Fibroblast of upper back skin (primary cell): ENCODE results near the gene WDR17.
"Not testable (repeated sequence)": the region's sequence is repeated elsewhere in the genome, so short reads cannot be mapped to it uniquely, and the experiment has no call there.

ENCODE experiments used
- DNase-seq: peaks from one replicate; pipeline ENCODE4 v3.0.0-alpha.2; 2013

The WDR17 gene

DNA sequence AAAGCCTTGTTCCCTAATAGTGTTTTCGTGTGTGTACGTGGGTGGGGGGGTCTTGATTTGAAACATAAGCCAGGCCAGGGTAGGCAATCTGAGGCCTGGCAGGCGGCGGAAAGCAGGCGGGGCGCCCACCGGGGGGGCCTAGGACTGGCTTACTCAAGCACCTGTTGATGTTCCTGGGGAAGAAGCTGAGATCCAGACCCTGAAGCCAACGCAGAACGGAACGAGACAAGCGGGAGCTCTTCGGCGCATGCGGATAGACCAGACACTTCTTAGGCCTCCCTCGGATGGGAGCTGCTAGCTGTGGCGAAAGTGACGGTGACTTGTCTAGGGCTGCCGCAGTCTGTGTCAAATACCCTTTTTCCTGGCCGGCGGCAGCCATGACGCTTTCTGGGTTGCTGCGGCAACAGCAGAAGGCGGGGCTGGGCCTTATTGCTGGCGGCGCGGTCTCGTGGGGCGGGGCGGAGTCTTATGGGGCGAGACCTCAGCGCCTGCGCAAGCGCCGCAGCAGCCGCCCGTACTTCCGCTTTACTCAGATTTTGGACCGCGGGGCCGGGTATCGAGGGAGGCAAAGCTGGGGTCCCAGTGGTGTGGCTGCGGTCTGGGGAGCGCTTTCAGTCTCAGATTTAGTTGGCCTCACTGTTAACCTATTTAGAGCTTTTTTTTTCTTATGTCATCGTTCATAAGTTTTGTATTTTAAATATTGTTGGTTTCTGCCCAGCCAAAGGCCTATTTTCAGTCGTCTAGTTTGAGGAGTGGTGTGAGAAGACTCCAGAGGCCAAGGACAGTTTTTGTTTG lies 129.7 kb downstream of the WDR17 start, which contains the start of gene SPATA4:
SPATA4 (minus strand) TSS at position 402 of the 795 bp plus-strand sequence; CDS start at position 379, 23 bp downstream.
- DNase-seq = peak; percentile 91

DNA sequence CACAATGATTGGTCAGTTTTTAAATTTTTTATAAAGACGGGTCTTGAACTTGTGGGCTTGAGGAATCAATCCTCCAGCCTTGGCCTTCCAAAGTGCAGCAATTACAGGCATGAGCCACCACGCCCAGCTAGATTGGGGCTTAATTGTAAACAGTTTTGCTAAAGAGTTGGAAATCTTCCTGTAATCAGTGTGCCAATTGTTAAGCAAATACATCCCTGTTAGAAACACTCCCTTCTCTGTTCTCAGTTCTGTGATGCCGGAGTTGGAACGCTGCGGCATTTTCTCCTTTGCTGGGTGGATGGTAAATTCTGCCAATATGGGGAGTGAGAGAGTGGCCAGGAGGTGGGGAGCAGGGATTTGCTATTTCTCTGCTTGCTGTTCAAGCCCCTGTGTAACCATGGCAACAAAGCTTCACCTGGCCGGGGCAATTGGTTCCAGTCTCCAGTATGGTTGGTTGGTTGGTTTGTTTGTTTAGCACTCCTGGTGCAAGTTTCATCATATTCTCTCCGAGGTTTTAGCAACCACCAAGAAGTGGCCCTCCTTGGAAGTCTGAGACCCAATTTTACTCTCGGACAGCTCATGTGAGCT lies 132.8 kb downstream of the WDR17 start:
- no peak for DNase-seq

DNA sequence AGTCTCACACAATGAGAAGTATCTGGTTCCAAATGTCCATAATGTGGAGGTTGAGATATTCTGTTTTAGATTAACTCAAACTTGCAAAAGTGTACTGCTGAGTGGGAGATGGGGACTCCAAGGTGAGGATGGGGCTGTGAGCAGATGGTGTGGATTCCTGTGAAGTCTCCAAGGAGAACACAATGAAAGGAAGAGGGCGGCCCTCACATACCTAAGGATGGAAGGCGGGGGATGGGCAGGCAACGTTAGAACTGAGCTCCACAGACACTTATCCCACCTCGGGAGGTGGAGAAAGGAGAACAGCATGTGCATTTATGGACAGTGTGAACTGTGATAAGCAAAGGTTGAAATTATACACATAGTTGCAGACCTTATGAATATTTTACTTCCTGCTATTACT lies 139.7 kb downstream of the WDR17 start:
- no peak for DNase-seq

GRCh38 chr4:176207839-176208238 lies 142.2 kb downstream of the WDR17 start:
- no peak for DNase-seq

DNA sequence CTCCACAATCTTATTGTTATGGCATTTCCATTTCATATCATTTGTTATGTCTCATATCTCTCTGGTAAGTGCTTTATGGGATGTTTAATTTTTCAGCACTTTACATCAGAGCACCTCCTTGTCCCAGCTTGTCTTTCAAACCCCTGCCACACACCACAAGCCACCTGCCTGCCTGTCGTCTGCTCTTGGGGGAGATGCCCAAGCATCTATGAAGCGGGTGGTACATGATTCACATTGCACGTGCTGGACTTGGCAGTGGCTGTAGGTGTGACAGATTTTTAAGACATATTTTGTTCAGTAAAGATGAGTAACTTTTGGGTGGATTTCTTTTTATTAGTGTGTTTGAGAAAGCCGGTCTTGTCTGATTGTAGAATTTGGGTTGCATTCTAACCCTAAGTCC lies 143.9 kb downstream of the WDR17 start:
- DNase-seq = no peak

DNA sequence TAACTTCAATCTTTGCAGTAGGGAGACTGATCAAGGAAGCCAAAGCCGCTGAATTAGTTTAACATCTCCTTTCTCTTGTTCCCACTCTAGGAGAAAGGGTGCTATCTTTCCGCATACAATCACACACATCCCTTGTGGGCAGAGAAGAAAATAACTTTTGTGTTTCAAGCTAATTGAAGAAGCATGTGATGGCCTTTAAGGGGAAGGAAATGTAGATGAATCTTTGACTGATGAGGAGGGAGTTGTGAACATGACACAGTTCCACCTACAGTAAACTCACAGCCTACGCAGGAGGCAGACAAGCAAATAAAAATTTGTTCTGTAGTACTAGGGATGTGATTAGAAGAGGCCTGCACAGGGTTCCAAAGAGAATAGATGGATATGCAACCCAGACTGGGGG lies 144.5 kb downstream of the WDR17 start:
- DNase-seq = no peak

DNA sequence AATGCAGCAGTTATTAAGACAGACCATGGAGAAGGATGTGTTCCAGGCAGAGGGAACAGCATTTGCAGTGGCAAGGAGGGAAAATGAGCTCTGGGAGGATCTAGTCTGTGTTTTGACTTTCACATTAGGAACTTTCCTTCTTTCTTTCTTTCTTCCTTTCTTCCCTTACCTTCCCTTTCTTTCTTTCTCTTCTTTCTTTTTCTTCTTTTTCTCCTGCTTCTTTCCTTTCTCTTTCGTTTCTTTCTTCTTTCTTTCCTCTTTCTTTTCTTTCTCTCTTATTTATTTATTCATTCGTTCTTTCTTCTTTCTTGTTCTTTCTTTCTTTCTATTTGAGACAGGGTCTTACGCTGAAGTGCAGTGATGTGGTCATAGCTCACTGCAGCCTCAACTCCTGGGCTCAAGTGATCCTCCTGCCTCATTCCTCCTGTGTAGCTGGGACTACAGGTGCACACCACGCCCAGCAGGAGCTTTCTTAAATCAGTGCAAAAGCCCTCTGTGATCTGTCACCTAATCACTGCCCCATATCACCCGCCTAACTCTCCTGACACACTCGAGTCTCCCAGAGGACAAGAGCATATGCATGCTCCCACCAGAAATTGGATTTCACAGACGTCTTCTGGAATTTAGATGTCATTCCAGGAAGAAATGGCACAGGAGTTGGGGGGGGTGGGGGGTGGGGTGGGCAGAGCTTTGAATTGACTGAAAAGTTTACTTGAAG lies 145.1 kb downstream of the WDR17 start:
- DNase-seq = no peak

- not testable (repeated sequence) for DNase-seq
These were observed 146.7 kb downstream of the WDR17 start for GRCh38 chr4:176212351-176212750.

DNA sequence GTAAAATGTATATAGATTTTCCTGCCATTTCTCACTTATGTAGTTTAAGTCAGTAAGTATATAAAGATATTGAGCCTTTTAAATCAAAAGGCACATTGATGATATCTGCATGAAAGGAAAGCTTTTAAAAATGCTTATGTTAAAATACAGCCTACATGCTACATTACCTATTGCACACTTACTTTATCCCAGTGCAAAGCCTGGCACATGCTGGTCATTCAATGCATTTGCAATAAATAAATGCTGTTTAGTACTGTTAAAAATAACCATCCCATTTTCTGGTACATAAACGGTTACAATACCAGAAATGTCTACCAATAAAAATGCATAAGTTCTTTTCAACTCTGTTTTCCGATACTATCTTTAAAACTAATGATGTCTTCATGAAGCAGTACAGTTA lies 151.9 kb downstream of the WDR17 start:
- DNase-seq = no peak

DNA sequence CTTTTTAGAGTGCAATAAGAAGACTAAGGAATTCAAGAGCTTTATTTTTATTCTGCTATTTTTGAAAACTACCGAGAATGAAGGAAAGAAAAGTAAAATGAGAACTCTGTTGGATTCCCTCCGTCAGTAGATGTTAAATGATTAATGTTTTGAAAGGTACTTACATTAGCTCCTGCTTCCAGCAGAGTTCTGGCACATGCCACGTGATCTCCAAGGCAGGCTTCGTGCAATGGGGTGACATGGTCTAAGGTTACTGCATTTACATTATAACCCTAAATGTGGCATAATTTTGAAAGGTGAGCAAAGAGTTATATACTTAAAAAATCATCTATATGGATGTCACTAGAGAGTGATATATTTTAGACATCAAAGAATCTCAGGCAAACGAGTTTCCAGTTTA lies 156.5 kb downstream of the WDR17 start:
- DNase-seq = no peak

GRCh38 chr4:176223561-176223960 lies 157.9 kb downstream of the WDR17 start:
- DNase-seq = no peak

GRCh38 chr4:176226736-176227135 lies 161.1 kb downstream of the WDR17 start:
- no peak for DNase-seq

GRCh38 chr4:176229645-176230044 lies 164.0 kb downstream of the WDR17 start:
- no peak for DNase-seq
